Activated T-cell treated with anti-CD3 and anti-CD28 coated beads, Interleukin-2, amount 50 U/mL, for 72 hours (primary cell): ENCODE data around the gene TANC1. TPM values are rescaled to one million over a fixed set of nuclear protein-coding genes. Genes with fewer than 3 reads are reported as not detected.
A peak's percentile ranks its signal among the peaks of the same experiment; 100 is the strongest.

Experiments
- ATAC-seq, 2 donors: fragments of 150-1000 bp; cut with Tn5 transposase; replicated peaks in 1 of 2; 2 replicates each; pipeline ENCODE4 v1.10.0; 2021; ENCODE audit warnings: moderate library complexity in 2 of 2, mild to moderate bottlenecking in 1 of 2
- DNase-seq, 2 donors: peaks; one replicate each; pipeline ENCODE4 v3.0.0; 2021 to 2022; ENCODE audit warnings: mixed read lengths in 1 of 2
- H3K27ac Mint-ChIP-seq: one replicate; pipeline ENCODE4 v1.8.0; 2022; ENCODE audit warnings: mild to moderate bottlenecking, moderate library complexity, mixed read lengths
- H3K27me3 Mint-ChIP-seq: one replicate; pipeline ENCODE4 v1.8.0; 2022; ENCODE audit warnings: low read depth, mixed read lengths
- H3K36me3 Mint-ChIP-seq, 2 donors: one replicate each; pipeline ENCODE4 v1.8.0; 2022; ENCODE audit warnings: mixed read lengths in 2 of 2, mild to moderate bottlenecking in 1 of 2; ENCODE audit not compliant: insufficient read depth in 2 of 2
- H3K4me1 Mint-ChIP-seq: one replicate; pipeline ENCODE4 v1.8.0; 2022; ENCODE audit warnings: low read depth, mixed read lengths
- H3K4me3 Mint-ChIP-seq, 2 donors: one replicate each; pipeline ENCODE4 v1.8.0; 2022; ENCODE audit warnings: mild to moderate bottlenecking in 2 of 2, mixed read lengths in 2 of 2, moderate library complexity in 2 of 2
- H3K9me3 Mint-ChIP-seq, 2 donors: one replicate each; pipeline ENCODE4 v1.8.0; 2022; ENCODE audit warnings: mixed read lengths in 2 of 2
- total RNA-seq, 2 donors: library from RNA; stranded (reverse); gene quantifications; one replicate each; pipeline ENCODE4 v1.2.3, GENCODE V29; 2022

The TANC1 gene
- total RNA-seq, 2 donors from 2014 or later = 0.35 to 1.6 TPM

- Mint-ChIP-seq H3K9me3 (no peaks in the 10 kb centered on the region), H3K27me3 (no peaks in the 10 kb centered on the region), H3K4me3 (no peak overlapping the region), H3K4me1 (no peaks in the 10 kb centered on the region), H3K36me3 (no peaks in the 10 kb centered on the region), H3K27ac (no peak overlapping the region)
- ATAC-seq = no peak
- no peak for DNase-seq
Observed at GRCh38 chr2:158940356-158940755, 28.1 kb upstream of the TANC1 start.

- no peak overlapping the region for H3K27ac Mint-ChIP-seq
- no peaks in the 10 kb centered on the region for H3K27me3 Mint-ChIP-seq
- no peak for DNase-seq
- no peaks in the 10 kb centered on the region for H3K9me3 Mint-ChIP-seq
- no peaks in the 10 kb centered on the region for H3K36me3 Mint-ChIP-seq
- H3K4me1 Mint-ChIP-seq = no peaks in the 10 kb centered on the region
- no peak overlapping the region for H3K4me3 Mint-ChIP-seq
- no peak for ATAC-seq
Observed at GRCh38 chr2:158943973-158944372, 24.5 kb upstream of the TANC1 start.

- Mint-ChIP-seq H3K27me3 (no peaks in the 10 kb centered on the region), H3K9me3 (no peaks in the 10 kb centered on the region), H3K27ac (no peak overlapping the region), H3K4me3 (no peak overlapping the region), H3K36me3 (no peaks in the 10 kb centered on the region), H3K4me1 (peaks cover 6% of the 10 kb centered on the region)
- ATAC-seq (no peak), DNase-seq (no peak)
Observed at GRCh38 chr2:158948964-158949699, 19.3 kb upstream of the TANC1 start.

GRCh38 chr2:158953454-158953853 is 15.0 kb upstream of the TANC1 start:
- no peak for ATAC-seq
- H3K9me3 Mint-ChIP-seq = no peaks in the 10 kb centered on the region
- no peaks in the 10 kb centered on the region for H3K36me3 Mint-ChIP-seq
- H3K27me3 Mint-ChIP-seq = no peaks in the 10 kb centered on the region
- peaks cover 6% of the 10 kb centered on the region for H3K4me1 Mint-ChIP-seq
- no peak overlapping the region for H3K27ac Mint-ChIP-seq
- DNase-seq = no peak
- no peak overlapping the region for H3K4me3 Mint-ChIP-seq

- peak; percentile 15 to 24 for DNase-seq
- ATAC-seq = peak; percentile 47 to 64
- H3K4me1 Mint-ChIP-seq = peaks cover 6% of the 10 kb centered on the region
- H3K27me3 Mint-ChIP-seq = no peaks in the 10 kb centered on the region
- H3K9me3 Mint-ChIP-seq = no peaks in the 10 kb centered on the region
- H3K4me3 Mint-ChIP-seq = no peak overlapping the region
- no peak overlapping the region for H3K27ac Mint-ChIP-seq
- no peaks in the 10 kb centered on the region for H3K36me3 Mint-ChIP-seq
Observed at GRCh38 chr2:158953926-158954763, 14.3 kb upstream of the TANC1 start.

- Mint-ChIP-seq H3K27ac (no peak overlapping the region), H3K4me3 (no peak overlapping the region), H3K9me3 (no peaks in the 10 kb centered on the region), H3K36me3 (no peaks in the 10 kb centered on the region), H3K27me3 (no peaks in the 10 kb centered on the region), H3K4me1 (peaks cover 6% of the 10 kb centered on the region)
- ATAC-seq = no peak
- DNase-seq = no peak
Observed at GRCh38 chr2:158955842-158956365, 12.5 kb upstream of the TANC1 start.

GRCh38 chr2:158958365-158958764 is 10.1 kb upstream of the TANC1 start:
- Mint-ChIP-seq H3K27ac (no peak overlapping the region), H3K4me3 (no peak overlapping the region), H3K27me3 (no peaks in the 10 kb centered on the region), H3K36me3 (no peaks in the 10 kb centered on the region), H3K4me1 (peaks cover 6% of the 10 kb centered on the region), H3K9me3 (no peaks in the 10 kb centered on the region)
- DNase-seq = no peak
- ATAC-seq = no peak

GRCh38 chr2:158960193-158960592 is 8.2 kb upstream of the TANC1 start:
- no peaks in the 10 kb centered on the region for H3K27me3 Mint-ChIP-seq
- ATAC-seq = no peak
- H3K4me1 Mint-ChIP-seq = no peaks in the 10 kb centered on the region
- no peak overlapping the region for H3K27ac Mint-ChIP-seq
- H3K9me3 Mint-ChIP-seq = no peaks in the 10 kb centered on the region
- DNase-seq = no peak
- no peaks in the 10 kb centered on the region for H3K36me3 Mint-ChIP-seq
- H3K4me3 Mint-ChIP-seq = no peak overlapping the region

GRCh38 chr2:158962074-158962473 is 6.4 kb upstream of the TANC1 start:
- no peak for DNase-seq
- no peak for ATAC-seq
- no peaks in the 10 kb centered on the region for H3K9me3 Mint-ChIP-seq
- H3K27me3 Mint-ChIP-seq = peaks cover 9% of the 10 kb centered on the region
- no peaks in the 10 kb centered on the region for H3K4me1 Mint-ChIP-seq
- H3K36me3 Mint-ChIP-seq = no peaks in the 10 kb centered on the region
- H3K27ac Mint-ChIP-seq = no peak overlapping the region
- no peak overlapping the region for H3K4me3 Mint-ChIP-seq

GRCh38 chr2:158963071-158963470 is 5.4 kb upstream of the TANC1 start:
- Mint-ChIP-seq H3K36me3 (no peaks in the 10 kb centered on the region), H3K4me3 (no peak overlapping the region), H3K9me3 (no peaks in the 10 kb centered on the region), H3K27me3 (peaks cover 19% of the 10 kb centered on the region), H3K4me1 (no peaks in the 10 kb centered on the region), H3K27ac (no peak overlapping the region)
- no peak for DNase-seq
- no peak for ATAC-seq

GRCh38 chr2:158965107-158965506 is 3.3 kb upstream of the TANC1 start:
- H3K4me3 Mint-ChIP-seq = no peak overlapping the region
- DNase-seq = no peak
- no peaks in the 10 kb centered on the region for H3K36me3 Mint-ChIP-seq
- H3K27me3 Mint-ChIP-seq = peaks cover 30% of the 10 kb centered on the region
- no peak overlapping the region for H3K27ac Mint-ChIP-seq
- no peaks in the 10 kb centered on the region for H3K9me3 Mint-ChIP-seq
- H3K4me1 Mint-ChIP-seq = peaks cover 9% of the 10 kb centered on the region
- no peak for ATAC-seq

- H3K27me3 Mint-ChIP-seq = peaks cover 35% of the 10 kb centered on the region
- no peak overlapping the region for H3K4me3 Mint-ChIP-seq
- no peaks in the 10 kb centered on the region for H3K9me3 Mint-ChIP-seq
- peaks cover 14% of the 10 kb centered on the region for H3K4me1 Mint-ChIP-seq
- H3K27ac Mint-ChIP-seq = no peak overlapping the region
- peaks cover 0 to 2% of the 10 kb centered on the region in 2 donors for H3K36me3 Mint-ChIP-seq
- DNase-seq (no peak), ATAC-seq (no peak)
Observed at GRCh38 chr2:158965641-158966040, 2.8 kb upstream of the TANC1 start.

GRCh38 chr2:158966312-158966711 is 2.1 kb upstream of the TANC1 start:
- peaks cover 42% of the 10 kb centered on the region for H3K27me3 Mint-ChIP-seq
- H3K4me1 Mint-ChIP-seq = peaks cover 14% of the 10 kb centered on the region
- H3K9me3 Mint-ChIP-seq = no peaks in the 10 kb centered on the region
- H3K4me3 Mint-ChIP-seq = no peak overlapping the region
- DNase-seq = no peak
- ATAC-seq = no peak
- H3K27ac Mint-ChIP-seq = no peak overlapping the region
- H3K36me3 Mint-ChIP-seq = peaks cover 0 to 2% of the 10 kb centered on the region in 2 donors
